ENCODE results near the gene RCOR2. TPM values are rescaled to one million over a fixed set of nuclear protein-coding genes. Genes with fewer than 3 reads are reported as not detected.

The RCOR2 gene
- polyA plus RNA-seq, 1 donor (not counting 4 experiments of a cell fraction or from before 2014, with no cell fraction given) = 0.46 TPM

DNA sequence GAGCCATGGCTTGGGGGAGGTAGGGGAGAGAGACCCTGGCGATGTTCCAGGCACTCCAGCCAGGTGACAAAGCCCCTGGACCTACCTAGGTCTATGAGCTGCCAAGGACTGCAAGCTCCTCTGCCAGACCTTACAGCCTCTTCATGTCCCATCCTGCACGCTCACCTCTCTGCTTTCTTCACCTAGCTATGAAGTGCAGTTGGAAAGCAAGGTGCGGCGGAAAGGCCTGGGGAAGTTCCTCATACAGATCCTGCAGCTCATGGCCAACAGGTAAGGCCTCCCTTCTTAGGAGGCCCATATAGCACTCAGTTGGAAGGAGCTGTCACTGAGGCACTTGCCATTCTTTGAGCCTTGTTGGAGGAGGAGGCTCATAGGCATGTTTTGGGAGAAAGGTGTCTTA lies 35.6 kb upstream of the RCOR2 start:
- Histone ChIP-seq H3K4me3 (ENCODE audit: control insufficient read depth in 2 of 3, extremely low read depth in 1 of 3, insufficient read depth in 2 of 3, low read depth in 1 of 3, low read length in 3 of 3) (peak overlapping the region in 1 of 3 experiments; percentile 34), H3K79me2 (ENCODE audit: control insufficient read depth, insufficient read depth, low read length) (no peaks in the 10 kb centered on the region), H2AFZ (ENCODE audit: control insufficient read depth, low read length) (peak overlapping the region; percentile 14), H3K4me1 (ENCODE audit: control insufficient read depth, extremely low read depth, insufficient read depth, low read length) (peaks cover 14% of the 10 kb centered on the region), H3K9ac (ENCODE audit: control insufficient read depth, extremely low read depth, insufficient read depth, low read length) (peak overlapping the region; percentile 48), H4K20me1 (ENCODE audit: control insufficient read depth, extremely low read depth, insufficient read depth, low read length) (no peaks in the 10 kb centered on the region), H3K9me1 (ENCODE audit: control insufficient read depth, extremely low read depth, insufficient read depth, low read length) (no peaks in the 10 kb centered on the region), H3K27me3 (ENCODE audit: control insufficient read depth, extremely low read depth, insufficient read depth, low read length) (no peaks in the 10 kb centered on the region), H3K27ac (ENCODE audit: control insufficient read depth, insufficient read depth, low read length) (peak overlapping the region; percentile 62), H3K36me3 (ENCODE audit: control insufficient read depth in 2 of 2, extremely low read depth in 1 of 2, insufficient read depth in 2 of 2, low read length in 2 of 2) (peaks cover 8 to 10% of the 10 kb centered on the region in 2 experiments), H3K4me2 (ENCODE audit: control insufficient read depth, extremely low read depth, insufficient read depth, low read depth, low read length) (peak overlapping the region; percentile 73), H3K9me3 (ENCODE audit: control insufficient read depth, low read depth, low read length) (no peaks in the 10 kb centered on the region)
- no peak for TF ChIP-seq EZH2 (IDR thresholded peaks at IDR 0.05; ENCODE audit: low read length)
- TF ChIP-seq, protein P1, sequence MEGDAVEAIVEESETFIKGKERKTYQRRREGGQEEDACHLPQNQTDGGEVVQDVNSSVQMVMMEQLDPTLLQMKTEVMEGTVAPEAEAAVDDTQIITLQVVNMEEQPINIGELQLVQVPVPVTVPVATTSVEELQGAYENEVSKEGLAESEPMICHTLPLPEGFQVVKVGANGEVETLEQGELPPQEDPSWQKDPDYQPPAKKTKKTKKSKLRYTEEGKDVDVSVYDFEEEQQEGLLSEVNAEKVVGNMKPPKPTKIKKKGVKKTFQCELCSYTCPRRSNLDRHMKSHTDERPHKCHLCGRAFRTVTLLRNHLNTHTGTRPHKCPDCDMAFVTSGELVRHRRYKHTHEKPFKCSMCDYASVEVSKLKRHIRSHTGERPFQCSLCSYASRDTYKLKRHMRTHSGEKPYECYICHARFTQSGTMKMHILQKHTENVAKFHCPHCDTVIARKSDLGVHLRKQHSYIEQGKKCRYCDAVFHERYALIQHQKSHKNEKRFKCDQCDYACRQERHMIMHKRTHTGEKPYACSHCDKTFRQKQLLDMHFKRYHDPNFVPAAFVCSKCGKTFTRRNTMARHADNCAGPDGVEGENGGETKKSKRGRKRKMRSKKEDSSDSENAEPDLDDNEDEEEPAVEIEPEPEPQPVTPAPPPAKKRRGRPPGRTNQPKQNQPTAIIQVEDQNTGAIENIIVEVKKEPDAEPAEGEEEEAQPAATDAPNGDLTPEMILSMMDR (optimal IDR thresholded peaks at IDR 0.05 in 1 of 3, IDR thresholded peaks at IDR 0.05 in 1 of 3, conservative IDR thresholded peaks at IDR 0.05 in 1 of 3; ENCODE audit: extremely low read depth in 1 of 3, insufficient read depth in 2 of 3, low read length in 3 of 3) = no peak
- DNase-seq (ENCODE audit: low read depth, low spot score) (no peak), FAIRE-seq (no peak)
- dilution Hi-C loops (cut with MboI; ENCODE audit: extremely low pct_ligation_motif_present, low sequenced_read_pairs) = no loop called here

DNA sequence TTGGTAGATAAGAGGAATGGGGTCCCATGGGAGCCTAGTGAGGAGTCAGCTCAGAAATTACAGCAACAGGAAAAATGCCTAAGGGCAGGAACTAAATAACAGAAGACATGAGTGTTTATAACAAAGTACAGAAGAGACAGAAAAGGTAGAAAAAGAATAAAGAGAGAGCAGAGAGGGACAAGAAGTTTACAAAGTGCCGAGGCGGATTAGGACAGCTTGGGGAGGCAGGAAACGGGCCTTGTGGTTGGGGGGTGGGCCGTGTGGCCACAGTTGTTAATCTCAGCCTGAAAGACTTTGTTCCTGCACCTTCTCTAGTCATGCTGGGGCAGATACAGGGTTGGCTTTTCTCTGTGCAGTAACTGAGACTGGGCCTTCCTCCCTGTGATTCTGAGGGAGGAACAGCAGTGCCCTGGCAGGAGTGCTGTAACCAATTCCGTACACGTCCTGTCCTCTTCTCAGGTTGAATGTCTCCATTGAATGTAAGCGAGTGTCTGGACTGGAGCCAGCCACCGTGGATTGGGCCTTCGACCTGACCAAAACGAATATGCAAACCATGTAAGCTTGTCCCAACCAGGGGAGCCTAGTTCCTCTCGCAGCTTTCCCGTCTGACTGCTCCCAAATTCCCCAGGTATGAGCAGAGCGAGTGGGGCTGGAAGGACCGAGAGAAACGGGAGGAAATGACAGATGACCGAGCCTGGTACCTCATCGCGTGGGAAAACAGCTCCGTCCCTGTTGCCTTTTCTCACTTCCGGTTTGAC lies 35.0 kb upstream of the RCOR2 start:
- peak overlapping the region; percentile 62 for H3K27ac ChIP-seq (ENCODE audit: control insufficient read depth, insufficient read depth, low read length)

More for the DNA sequence above, 35.0 kb upstream of the RCOR2 start:
- DNase-seq (ENCODE audit: low read depth, low spot score) = no peak
- Histone ChIP-seq H3K9me3 (ENCODE audit: control insufficient read depth, low read depth, low read length) (no peaks in the 10 kb centered on the region), H3K79me2 (ENCODE audit: control insufficient read depth, insufficient read depth, low read length) (no peaks in the 10 kb centered on the region), H3K4me1 (ENCODE audit: control insufficient read depth, extremely low read depth, insufficient read depth, low read length) (peaks cover 14% of the 10 kb centered on the region), H3K4me2 (ENCODE audit: control insufficient read depth, extremely low read depth, insufficient read depth, low read depth, low read length) (peak overlapping the region; percentile 73), H4K20me1 (ENCODE audit: control insufficient read depth, extremely low read depth, insufficient read depth, low read length) (no peaks in the 10 kb centered on the region), H2AFZ (ENCODE audit: control insufficient read depth, low read length) (peak overlapping the region; percentile 14), H3K36me3 (ENCODE audit: control insufficient read depth in 2 of 2, extremely low read depth in 1 of 2, insufficient read depth in 2 of 2, low read length in 2 of 2) (peaks cover 8 to 10% of the 10 kb centered on the region in 2 experiments), H3K9me1 (ENCODE audit: control insufficient read depth, extremely low read depth, insufficient read depth, low read length) (no peaks in the 10 kb centered on the region), H3K9ac (ENCODE audit: control insufficient read depth, extremely low read depth, insufficient read depth, low read length) (peak overlapping the region; percentile 48), H3K27me3 (ENCODE audit: control insufficient read depth, extremely low read depth, insufficient read depth, low read length) (no peaks in the 10 kb centered on the region), H3K4me3 (ENCODE audit: control insufficient read depth in 2 of 3, extremely low read depth in 1 of 3, insufficient read depth in 2 of 3, low read depth in 1 of 3, low read length in 3 of 3) (peak overlapping the region in 1 of 3 experiments; percentile 34)
- TF ChIP-seq EZH2 (IDR thresholded peaks at IDR 0.05; ENCODE audit: low read length) = no peak
- TF ChIP-seq, protein P1 (optimal IDR thresholded peaks at IDR 0.05 in 1 of 3, IDR thresholded peaks at IDR 0.05 in 1 of 3, conservative IDR thresholded peaks at IDR 0.05 in 1 of 3; ENCODE audit: extremely low read depth in 1 of 3, insufficient read depth in 2 of 3, low read length in 3 of 3) = no peak
- dilution Hi-C loops (cut with MboI; ENCODE audit: extremely low pct_ligation_motif_present, low sequenced_read_pairs) = no loop called here
- FAIRE-seq = peak; percentile 51

Data from keratinocyte (primary cell).